Fibroblast of lung (primary cell): ENCODE data around the gene CLTC.

Experiments
- EZH2 ChIP-seq: IDR thresholded peaks from 2 replicates; pipeline ENCODE4 v1.5.1; 2012; ENCODE audit warnings: low read length, control low read depth, mild to moderate bottlenecking; ENCODE audit errors: missing control alignments
- TF ChIP-seq, protein P1 (sequence below), 2 donors: IDR thresholded peaks in 1 of 2; conservative IDR thresholded peaks in 1 of 2; 1 replicate in 1 of 2; 2 replicates in 1 of 2; pipeline ENCODE4 v1.5.1; 2011 to 2012; ENCODE audit warnings: low read length in 2 of 2, control low read depth in 1 of 2, inconsistent platforms in 1 of 2, low read depth in 1 of 2, mild to moderate bottlenecking in 1 of 2

DNA sequence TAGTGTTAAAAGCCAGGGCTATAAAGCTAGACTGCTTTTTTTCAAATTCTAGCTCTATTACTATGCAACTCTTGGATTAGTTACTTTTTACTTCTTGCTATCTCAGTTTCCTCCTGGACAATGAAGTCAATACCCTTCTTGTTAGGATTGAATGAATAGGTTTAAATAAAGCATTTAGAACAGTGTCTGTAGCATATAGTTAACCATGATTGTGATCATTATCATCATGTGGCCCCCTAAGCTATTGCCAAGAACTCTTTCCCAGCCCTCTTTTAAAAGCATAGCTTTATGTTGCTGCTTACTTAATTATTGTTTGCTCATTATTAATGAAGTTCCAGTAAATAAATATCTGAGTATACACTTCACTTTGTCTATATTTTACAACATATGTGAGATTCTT, 92.2 kb downstream of the CLTC start:
- TF ChIP-seq, protein P1, sequence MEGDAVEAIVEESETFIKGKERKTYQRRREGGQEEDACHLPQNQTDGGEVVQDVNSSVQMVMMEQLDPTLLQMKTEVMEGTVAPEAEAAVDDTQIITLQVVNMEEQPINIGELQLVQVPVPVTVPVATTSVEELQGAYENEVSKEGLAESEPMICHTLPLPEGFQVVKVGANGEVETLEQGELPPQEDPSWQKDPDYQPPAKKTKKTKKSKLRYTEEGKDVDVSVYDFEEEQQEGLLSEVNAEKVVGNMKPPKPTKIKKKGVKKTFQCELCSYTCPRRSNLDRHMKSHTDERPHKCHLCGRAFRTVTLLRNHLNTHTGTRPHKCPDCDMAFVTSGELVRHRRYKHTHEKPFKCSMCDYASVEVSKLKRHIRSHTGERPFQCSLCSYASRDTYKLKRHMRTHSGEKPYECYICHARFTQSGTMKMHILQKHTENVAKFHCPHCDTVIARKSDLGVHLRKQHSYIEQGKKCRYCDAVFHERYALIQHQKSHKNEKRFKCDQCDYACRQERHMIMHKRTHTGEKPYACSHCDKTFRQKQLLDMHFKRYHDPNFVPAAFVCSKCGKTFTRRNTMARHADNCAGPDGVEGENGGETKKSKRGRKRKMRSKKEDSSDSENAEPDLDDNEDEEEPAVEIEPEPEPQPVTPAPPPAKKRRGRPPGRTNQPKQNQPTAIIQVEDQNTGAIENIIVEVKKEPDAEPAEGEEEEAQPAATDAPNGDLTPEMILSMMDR (conservative IDR thresholded peaks at IDR 0.05 in 1 of 2, IDR thresholded peaks at IDR 0.05 in 1 of 2; ENCODE audit: low read depth in 1 of 2, low read length in 2 of 2): no peak
- no peak for TF ChIP-seq EZH2
